Measurements from ENCODE around the gene SPAG8.

The SPAG8 gene

DNA sequence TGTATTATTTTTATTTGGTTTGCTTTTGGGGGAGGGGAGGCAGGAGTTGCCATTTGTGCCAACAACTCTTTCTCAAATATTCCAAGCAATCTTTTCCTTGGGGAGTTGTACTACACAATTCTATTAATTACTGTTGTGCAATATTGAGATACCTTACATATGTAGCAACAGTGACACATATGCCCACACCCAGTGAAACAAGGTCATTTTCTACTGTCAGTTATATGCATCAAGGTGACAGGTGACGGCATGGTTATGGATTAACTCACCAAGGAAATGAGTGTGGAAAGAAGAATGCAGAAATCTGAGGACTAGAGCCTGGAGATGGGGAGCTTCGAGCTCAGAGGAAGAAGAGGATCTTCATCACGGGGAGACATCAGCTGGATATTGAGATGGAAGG, 40.1 kb downstream of the SPAG8 start:
- no peak for DNase-seq (ENCODE audit: low spot score)

DNA sequence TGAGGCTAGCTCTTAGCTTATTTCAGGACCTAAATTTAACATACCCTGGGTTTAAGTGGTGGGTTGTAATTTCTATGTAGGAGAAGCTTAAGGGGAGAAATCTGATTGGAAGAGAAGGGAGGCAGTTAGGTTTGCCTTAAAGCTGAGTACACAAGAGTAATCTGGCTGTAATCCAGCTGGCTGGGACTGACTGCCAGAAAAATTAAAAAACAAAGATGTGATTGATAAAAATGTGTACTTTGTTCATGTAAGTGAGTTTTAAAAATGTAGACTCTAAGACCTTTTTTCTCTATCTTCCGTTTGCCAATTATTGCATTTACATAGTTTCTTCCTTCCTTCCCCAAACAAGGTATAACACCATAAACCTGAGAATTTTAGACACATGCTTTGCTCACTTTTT, 40.5 kb downstream of the SPAG8 start:
- DNase-seq (ENCODE audit: low spot score) = no peak

DNA sequence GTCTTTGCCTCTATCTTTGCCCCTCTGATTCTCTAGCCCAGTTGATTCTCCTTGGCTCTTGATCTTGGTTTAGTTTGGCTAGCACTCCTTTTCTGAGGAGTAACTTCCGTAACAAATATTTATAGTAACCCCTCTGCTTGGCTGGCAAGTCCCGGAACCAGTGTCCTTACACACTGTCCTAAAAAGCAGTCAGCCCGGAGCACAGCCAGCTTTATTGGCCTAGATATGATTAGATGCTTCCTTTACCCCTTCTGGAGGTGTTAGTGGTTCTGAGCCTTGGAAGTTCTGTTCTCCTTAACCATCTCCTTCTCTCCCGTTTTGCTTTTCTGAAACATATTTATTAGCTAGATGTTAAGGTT, 41.0 kb downstream of the SPAG8 start:
- DNase-seq (ENCODE audit: low spot score) = no peak

DNA sequence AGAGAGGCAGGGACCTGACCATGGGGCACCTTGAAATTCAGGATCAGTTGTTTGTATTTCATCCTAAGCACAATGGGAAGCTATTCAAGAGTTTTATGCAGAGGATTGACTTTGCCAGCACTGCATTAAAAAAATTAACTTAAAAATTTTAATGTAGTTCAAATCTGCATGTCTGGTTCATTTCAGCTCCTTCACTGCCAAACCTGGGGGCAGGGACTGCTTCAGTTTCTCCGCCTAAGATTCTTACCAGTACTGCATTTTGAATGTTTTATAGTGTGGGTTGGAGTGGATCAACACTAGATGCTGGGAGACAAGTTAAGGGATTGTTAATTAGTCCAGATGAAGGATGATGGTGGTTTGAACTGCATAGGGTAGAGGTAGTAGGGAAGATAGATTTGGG, 42.3 kb downstream of the SPAG8 start:
- DNase-seq (ENCODE audit: low spot score) = no peak

DNA sequence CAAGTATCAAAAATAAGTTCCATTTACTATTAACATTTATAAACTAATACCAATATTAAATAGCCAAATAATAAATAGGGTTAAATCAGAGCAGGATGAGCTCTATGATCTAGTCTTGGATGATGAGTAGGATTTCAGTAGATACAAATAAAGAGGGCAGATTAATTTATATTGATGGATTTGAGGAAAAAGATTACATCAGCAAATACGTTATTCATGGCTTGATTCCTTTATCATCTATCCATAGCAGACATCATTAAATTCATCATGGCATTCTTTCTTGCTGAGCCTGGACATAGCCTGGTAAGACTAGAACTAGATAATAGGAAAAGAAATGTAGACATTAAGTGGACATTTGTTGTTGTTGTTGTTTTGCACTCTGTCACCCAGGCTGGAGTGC, 44.6 kb downstream of the SPAG8 start:
- DNase-seq (ENCODE audit: low spot score) = no peak

DNA sequence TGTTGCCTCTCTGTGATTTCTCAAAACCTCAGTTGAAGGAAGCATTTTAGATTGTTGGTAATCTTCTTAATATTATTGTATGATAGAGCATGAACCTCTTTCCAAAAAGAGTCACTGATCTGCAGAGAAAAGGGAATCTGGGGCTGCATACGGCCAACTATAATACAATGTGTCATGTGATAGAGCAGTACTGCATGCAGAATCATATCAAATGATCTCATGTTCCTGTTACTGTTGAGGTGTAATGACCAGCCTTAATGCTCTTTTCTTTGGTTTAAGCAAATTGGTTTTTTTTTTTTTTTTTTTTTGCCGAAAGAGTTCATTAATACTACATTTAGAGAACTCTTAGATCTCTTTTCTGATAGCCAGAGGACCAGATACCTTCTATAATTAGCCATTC, 45.1 kb downstream of the SPAG8 start:
- DNase-seq (ENCODE audit: low spot score) = no peak

DNA sequence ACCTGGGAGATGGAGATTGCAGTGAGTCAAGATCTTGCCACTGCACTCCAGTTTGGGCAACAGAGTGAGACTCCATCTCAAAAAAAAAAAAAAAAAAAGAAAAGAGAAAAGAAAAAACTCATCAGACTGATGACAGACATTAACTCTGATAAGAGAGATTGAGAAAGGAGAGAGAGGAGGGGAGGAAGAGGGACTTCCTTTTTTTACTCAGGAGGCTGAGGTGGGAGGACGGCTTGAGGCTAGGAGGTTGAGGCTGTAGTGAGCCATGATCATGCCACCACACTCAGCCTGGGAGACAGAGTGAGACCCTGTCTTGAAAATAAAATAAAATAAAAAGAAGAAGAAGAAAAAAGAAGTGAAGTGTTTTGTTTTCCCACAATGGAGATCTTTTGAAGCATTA, 48.3 kb downstream of the SPAG8 start:
- no peak for DNase-seq (ENCODE audit: low spot score)

DNA sequence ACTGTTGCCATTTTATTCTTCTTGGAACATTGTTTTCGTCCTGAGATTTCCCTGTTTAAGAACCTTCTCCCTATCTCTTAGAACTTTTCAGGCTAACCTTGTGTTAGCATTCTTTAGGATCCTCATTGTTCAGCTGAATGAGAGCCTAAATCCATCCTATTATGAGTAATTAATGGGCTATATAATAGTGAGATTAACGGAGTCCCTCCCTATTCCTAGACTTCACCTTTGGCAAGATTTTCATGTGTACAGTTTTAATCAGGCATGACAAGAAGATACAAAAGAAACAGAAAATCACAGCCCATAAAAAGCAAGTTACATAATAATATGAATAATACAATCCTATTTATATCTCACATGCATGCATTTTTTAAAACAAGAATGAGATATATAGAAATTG, 48.9 kb downstream of the SPAG8 start:
- no peak for DNase-seq (ENCODE audit: low spot score)

DNA sequence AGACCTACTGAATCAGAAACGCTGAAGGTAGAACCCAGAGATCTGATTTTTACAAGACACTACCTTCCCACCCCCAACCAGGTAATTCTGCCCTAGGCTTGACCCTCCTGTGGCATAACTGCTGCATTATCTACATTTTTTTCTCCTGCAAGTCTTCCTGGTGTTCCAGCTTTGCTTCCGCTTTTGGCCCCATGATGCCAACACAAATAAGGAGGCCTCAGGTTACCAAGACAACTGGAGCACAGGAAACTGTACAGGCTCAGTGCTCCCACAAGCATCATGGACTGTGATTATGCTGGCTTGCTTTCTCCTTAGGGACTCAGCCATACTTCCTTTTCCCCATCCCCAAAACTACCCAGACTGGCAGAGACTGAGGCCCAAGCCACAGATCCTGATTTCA, 51.4 kb downstream of the SPAG8 start:
- DNase-seq (ENCODE audit: low spot score) = no peak

DNA sequence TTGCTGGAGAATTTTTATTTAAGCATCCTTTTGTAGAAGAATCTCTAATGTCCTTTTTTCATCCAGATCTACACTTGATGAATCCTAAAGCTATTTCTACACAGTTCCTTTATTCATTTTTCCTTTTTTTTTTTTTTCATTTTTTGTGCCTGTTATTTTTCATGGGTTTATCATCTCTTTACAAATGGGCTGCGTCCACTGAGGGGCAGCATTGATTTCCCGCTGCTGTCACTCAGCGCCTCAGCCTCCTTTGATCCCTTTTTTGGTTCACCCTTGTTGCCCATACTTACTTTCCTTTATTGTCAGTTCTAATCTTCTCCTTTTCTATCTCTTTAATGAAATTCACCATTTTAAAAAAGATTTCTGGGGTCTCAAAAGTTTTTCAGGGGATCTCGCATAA, 52.3 kb downstream of the SPAG8 start:
- no peak for DNase-seq (ENCODE audit: low spot score)

Measured in CD4-positive, alpha-beta T cell treated with Interleukin-6 at 100 ng/mL for 8 hours (primary cell).